ENCODE results near the gene RRP8. TPM values are rescaled to one million over a fixed set of nuclear protein-coding genes. Genes with fewer than 3 reads are reported as not detected.
A peak's percentile ranks its signal among the peaks of the same experiment; 100 is the strongest.

Gene RRP8
- total RNA-seq = 29.4 and 30.1 TPM in 2 replicates

- peaks cover 44% of the 10 kb centered on the region for H3K36me3 Mint-ChIP-seq (ENCODE audit: low read depth)
- intact Hi-C loops (cut with micrococcal nuclease) = loop anchor here (1.0 to 2.0 kb wide), 5 partner anchors 9 to 122 kb away; partner anchors contain the start of genes ARFIP2, MRPL17, TAF10 and TIMM10B
- H3K4me3 Mint-ChIP-seq (ENCODE audit: low read depth) = no peak within 1 kb of the TSS
- H3K27me3 Mint-ChIP-seq (ENCODE audit: low read depth) = no peaks in the 10 kb centered on the region
- no peaks in the 10 kb centered on the region for H3K9me3 Mint-ChIP-seq
- DNase-seq (ENCODE audit: low spot score) = peak; percentile 84
- peaks cover 38% of the 10 kb centered on the region for H3K4me1 Mint-ChIP-seq (ENCODE audit: low read depth)
- no peak within 1 kb of the TSS for H3K27ac Mint-ChIP-seq
Observed at GRCh38 chr11:6603287-6604080, at the start of gene RRP8, which contains the start of gene ILK. Gene RRP8, minus strand, starts transcription at chr11:6603616. Its CDS starts 114 bp downstream, at chr11:6603502. Gene ILK, plus strand, starts transcription at chr11:6603774. Its CDS starts 498 bp downstream, at chr11:6604272.

GRCh38 chr11:6653097-6653496 is 49.7 kb upstream of the RRP8 start:
- Mint-ChIP-seq H3K36me3 (ENCODE audit: low read depth) (peaks cover 3% of the 10 kb centered on the region), H3K4me1 (ENCODE audit: low read depth) (peaks cover 3% of the 10 kb centered on the region), H3K4me3 (ENCODE audit: low read depth) (no peak overlapping the region), H3K9me3 (no peaks in the 10 kb centered on the region), H3K27ac (no peak overlapping the region), H3K27me3 (ENCODE audit: low read depth) (peaks cover 16% of the 10 kb centered on the region)
- intact Hi-C loops (cut with micrococcal nuclease) = loop anchor here (2.0 kb wide), 1 partner anchor 14 kb away; no protein-coding TSS in a partner anchor
- DNase-seq (ENCODE audit: low spot score) = no peak

- DNase-seq (ENCODE audit: low spot score) = no peak
- peaks cover 3% of the 10 kb centered on the region for H3K36me3 Mint-ChIP-seq (ENCODE audit: low read depth)
- peaks cover 3% of the 10 kb centered on the region for H3K4me1 Mint-ChIP-seq (ENCODE audit: low read depth)
- intact Hi-C loops (cut with micrococcal nuclease) = loop anchor here (2.0 kb wide), 1 partner anchor 15 kb away; no protein-coding TSS in a partner anchor
- no peak overlapping the region for H3K4me3 Mint-ChIP-seq (ENCODE audit: low read depth)
- H3K27ac Mint-ChIP-seq = no peak overlapping the region
- no peaks in the 10 kb centered on the region for H3K9me3 Mint-ChIP-seq
- H3K27me3 Mint-ChIP-seq (ENCODE audit: low read depth) = peaks cover 13% of the 10 kb centered on the region
Observed at GRCh38 chr11:6652182-6652581, 48.8 kb upstream of the RRP8 start.

- DNase-seq (ENCODE audit: low spot score) = no peak
- H3K4me3 Mint-ChIP-seq (ENCODE audit: low read depth) = no peak overlapping the region
- intact Hi-C loops (cut with micrococcal nuclease) = no loop called here
- H3K36me3 Mint-ChIP-seq (ENCODE audit: low read depth) = no peaks in the 10 kb centered on the region
- H3K9me3 Mint-ChIP-seq = no peaks in the 10 kb centered on the region
- peaks cover 1% of the 10 kb centered on the region for H3K27me3 Mint-ChIP-seq (ENCODE audit: low read depth)
- H3K27ac Mint-ChIP-seq = no peak overlapping the region
- peaks cover 1% of the 10 kb centered on the region for H3K4me1 Mint-ChIP-seq (ENCODE audit: low read depth)
Observed at GRCh38 chr11:6650980-6651379, 47.6 kb upstream of the RRP8 start.

GRCh38 chr11:6650104-6650503 is 46.7 kb upstream of the RRP8 start:
- Mint-ChIP-seq H3K4me1 (ENCODE audit: low read depth) (peaks cover 3% of the 10 kb centered on the region), H3K27ac (no peak overlapping the region), H3K9me3 (no peaks in the 10 kb centered on the region), H3K4me3 (ENCODE audit: low read depth) (no peak overlapping the region), H3K27me3 (ENCODE audit: low read depth) (no peaks in the 10 kb centered on the region), H3K36me3 (ENCODE audit: low read depth) (no peaks in the 10 kb centered on the region)
- intact Hi-C loops (cut with micrococcal nuclease) = no loop called here
- DNase-seq (ENCODE audit: low spot score) = no peak

GRCh38 chr11:6648501-6648900 is 45.1 kb upstream of the RRP8 start:
- Mint-ChIP-seq H3K36me3 (ENCODE audit: low read depth) (no peaks in the 10 kb centered on the region), H3K27me3 (ENCODE audit: low read depth) (no peaks in the 10 kb centered on the region), H3K4me1 (ENCODE audit: low read depth) (peaks cover 3% of the 10 kb centered on the region), H3K4me3 (ENCODE audit: low read depth) (no peak overlapping the region), H3K9me3 (no peaks in the 10 kb centered on the region), H3K27ac (no peak overlapping the region)
- intact Hi-C loops (cut with micrococcal nuclease) = no loop called here
- DNase-seq (ENCODE audit: low spot score) = no peak

- H3K27me3 Mint-ChIP-seq (ENCODE audit: low read depth) = no peaks in the 10 kb centered on the region
- no peak for DNase-seq (ENCODE audit: low spot score)
- intact Hi-C loops (cut with micrococcal nuclease) = no loop called here
- H3K27ac Mint-ChIP-seq = no peak overlapping the region
- H3K4me3 Mint-ChIP-seq (ENCODE audit: low read depth) = no peak overlapping the region
- peaks cover 3% of the 10 kb centered on the region for H3K4me1 Mint-ChIP-seq (ENCODE audit: low read depth)
- H3K9me3 Mint-ChIP-seq = no peaks in the 10 kb centered on the region
- H3K36me3 Mint-ChIP-seq (ENCODE audit: low read depth) = no peaks in the 10 kb centered on the region
Observed at GRCh38 chr11:6647836-6648235, 44.4 kb upstream of the RRP8 start.

- Mint-ChIP-seq H3K36me3 (ENCODE audit: low read depth) (no peaks in the 10 kb centered on the region), H3K4me3 (ENCODE audit: low read depth) (no peak overlapping the region), H3K4me1 (ENCODE audit: low read depth) (peaks cover 3% of the 10 kb centered on the region), H3K9me3 (no peaks in the 10 kb centered on the region), H3K27me3 (ENCODE audit: low read depth) (no peaks in the 10 kb centered on the region), H3K27ac (no peak overlapping the region)
- DNase-seq (ENCODE audit: low spot score) = no peak
- intact Hi-C loops (cut with micrococcal nuclease) = no loop called here
Observed at GRCh38 chr11:6646918-6647679, 43.7 kb upstream of the RRP8 start.

GRCh38 chr11:6646576-6646917 is 43.1 kb upstream of the RRP8 start:
- H3K27me3 Mint-ChIP-seq (ENCODE audit: low read depth) = no peaks in the 10 kb centered on the region
- DNase-seq (ENCODE audit: low spot score) = no peak
- H3K4me3 Mint-ChIP-seq (ENCODE audit: low read depth) = no peak overlapping the region
- intact Hi-C loops (cut with micrococcal nuclease) = no loop called here
- H3K36me3 Mint-ChIP-seq (ENCODE audit: low read depth) = no peaks in the 10 kb centered on the region
- H3K9me3 Mint-ChIP-seq = no peaks in the 10 kb centered on the region
- H3K27ac Mint-ChIP-seq = no peak overlapping the region
- H3K4me1 Mint-ChIP-seq (ENCODE audit: low read depth) = peaks cover 3% of the 10 kb centered on the region

GRCh38 chr11:6646071-6646470 is 42.7 kb upstream of the RRP8 start:
- DNase-seq (ENCODE audit: low spot score) = no peak
- Mint-ChIP-seq H3K27ac (no peak overlapping the region), H3K4me1 (ENCODE audit: low read depth) (peaks cover 3% of the 10 kb centered on the region), H3K27me3 (ENCODE audit: low read depth) (no peaks in the 10 kb centered on the region), H3K4me3 (ENCODE audit: low read depth) (no peak overlapping the region), H3K9me3 (no peaks in the 10 kb centered on the region), H3K36me3 (ENCODE audit: low read depth) (no peaks in the 10 kb centered on the region)
- intact Hi-C loops (cut with micrococcal nuclease) = no loop called here

GRCh38 chr11:6642957-6643356 is 39.5 kb upstream of the RRP8 start:
- peaks cover 10% of the 10 kb centered on the region for H3K4me1 Mint-ChIP-seq (ENCODE audit: low read depth)
- H3K27ac Mint-ChIP-seq = no peak overlapping the region
- DNase-seq (ENCODE audit: low spot score) = no peak
- intact Hi-C loops (cut with micrococcal nuclease) = no loop called here
- H3K9me3 Mint-ChIP-seq = no peaks in the 10 kb centered on the region
- H3K4me3 Mint-ChIP-seq (ENCODE audit: low read depth) = no peak overlapping the region
- H3K36me3 Mint-ChIP-seq (ENCODE audit: low read depth) = no peaks in the 10 kb centered on the region
- H3K27me3 Mint-ChIP-seq (ENCODE audit: low read depth) = no peaks in the 10 kb centered on the region

GRCh38 chr11:6640985-6641701 is 37.7 kb upstream of the RRP8 start:
- no peak overlapping the region for H3K27ac Mint-ChIP-seq
- H3K4me3 Mint-ChIP-seq (ENCODE audit: low read depth) = no peak overlapping the region
- no peaks in the 10 kb centered on the region for H3K9me3 Mint-ChIP-seq
- DNase-seq (ENCODE audit: low spot score) = no peak
- H3K27me3 Mint-ChIP-seq (ENCODE audit: low read depth) = no peaks in the 10 kb centered on the region
- no peaks in the 10 kb centered on the region for H3K36me3 Mint-ChIP-seq (ENCODE audit: low read depth)
- H3K4me1 Mint-ChIP-seq (ENCODE audit: low read depth) = peaks cover 10% of the 10 kb centered on the region
- intact Hi-C loops (cut with micrococcal nuclease) = no loop called here
